ENCODE results near the gene CCDC187. TPM values are rescaled to one million over a fixed set of nuclear protein-coding genes. Genes with fewer than 3 reads are reported as not detected.

CCDC187 gene
- total RNA-seq, 2 donors from 2014 or later = 0.04 to 0.09 TPM

GRCh38 chr9:136213733-136214132, 90.2 kb downstream of the CCDC187 start:
- no peaks in the 10 kb centered on the region for H3K27me3 Mint-ChIP-seq (ENCODE audit: insufficient read depth)
- H3K27ac Mint-ChIP-seq = no peak overlapping the region
- Histone ChIP-seq H3K27me3 (ENCODE audit: control insufficient read depth, insufficient read depth, low read length, poor library complexity, severe bottlenecking) (no peaks in the 10 kb centered on the region), H3K36me3 (ENCODE audit: control insufficient read depth, insufficient read depth, low read length) (peaks cover 24% of the 10 kb centered on the region), H3K27ac (ENCODE audit: low read depth, low read length) (no peak overlapping the region), H3K4me1 (ENCODE audit: control insufficient read depth, insufficient read depth, low read length) (no peaks in the 10 kb centered on the region), H3K9me3 (ENCODE audit: control insufficient read depth, low read length) (peaks cover 10% of the 10 kb centered on the region), H3K4me3 (ENCODE audit: low read length) (no peak overlapping the region), H3K9ac (ENCODE audit: extremely low read depth, low read length, poor library complexity, severe bottlenecking) (no peak overlapping the region)
- no peak for DNase-seq
- H3K4me3 Mint-ChIP-seq = no peak overlapping the region
- 94 to 98% methylated on average over 9 of the region's 9 CpGs for WGBS, 2 experiments (ENCODE audit: insufficient coverage in 1 of 2, insufficient read length in 1 of 2)
- no peaks in the 10 kb centered on the region for H3K4me1 Mint-ChIP-seq
- TF ChIP-seq CTCF (conservative IDR thresholded peaks at IDR 0.05) = no peak
- H3K9me3 Mint-ChIP-seq = peaks cover 3% of the 10 kb centered on the region
- H3K36me3 Mint-ChIP-seq (ENCODE audit: low read depth) = peaks cover 38% of the 10 kb centered on the region

GRCh38 chr9:136212345-136212950, 91.4 kb downstream of the CCDC187 start:
- peaks cover 24% of the 10 kb centered on the region for H3K36me3 ChIP-seq (ENCODE audit: control insufficient read depth, insufficient read depth, low read length)
- no peak for DNase-seq
- TF ChIP-seq CTCF (conservative IDR thresholded peaks at IDR 0.05) = no peak
- H3K4me1 ChIP-seq (ENCODE audit: control insufficient read depth, insufficient read depth, low read length) = no peaks in the 10 kb centered on the region
- Mint-ChIP-seq H3K27ac (no peak overlapping the region), H3K4me1 (no peaks in the 10 kb centered on the region), H3K36me3 (ENCODE audit: low read depth) (peaks cover 38% of the 10 kb centered on the region), H3K9me3 (peaks cover 3% of the 10 kb centered on the region), H3K27me3 (ENCODE audit: insufficient read depth) (no peaks in the 10 kb centered on the region), H3K4me3 (no peak overlapping the region)
- WGBS, 2 experiments (ENCODE audit: insufficient coverage in 1 of 2, insufficient read length in 1 of 2) = 95 to 97% methylated on average over 25 to 28 of the region's 28 CpGs
- H3K27ac ChIP-seq (ENCODE audit: low read depth, low read length) = no peak overlapping the region
- no peaks in the 10 kb centered on the region for H3K27me3 ChIP-seq (ENCODE audit: control insufficient read depth, insufficient read depth, low read length, poor library complexity, severe bottlenecking)
- no peak overlapping the region for H3K9ac ChIP-seq (ENCODE audit: extremely low read depth, low read length, poor library complexity, severe bottlenecking)
- no peak overlapping the region for H3K4me3 ChIP-seq (ENCODE audit: low read length)
- H3K9me3 ChIP-seq (ENCODE audit: control insufficient read depth, low read length) = peaks cover 10% of the 10 kb centered on the region

GRCh38 chr9:136211441-136212344, 92.2 kb downstream of the CCDC187 start:
- TF ChIP-seq CTCF (conservative IDR thresholded peaks at IDR 0.05) = no peak
- no peak overlapping the region for H3K9ac ChIP-seq (ENCODE audit: extremely low read depth, low read length, poor library complexity, severe bottlenecking)
- Mint-ChIP-seq H3K27me3 (ENCODE audit: insufficient read depth) (no peaks in the 10 kb centered on the region), H3K9me3 (peaks cover 3% of the 10 kb centered on the region), H3K4me3 (no peak overlapping the region), H3K36me3 (ENCODE audit: low read depth) (peaks cover 41% of the 10 kb centered on the region), H3K4me1 (no peaks in the 10 kb centered on the region), H3K27ac (no peak overlapping the region)
- no peak overlapping the region for H3K4me3 ChIP-seq (ENCODE audit: low read length)
- no peaks in the 10 kb centered on the region for H3K4me1 ChIP-seq (ENCODE audit: control insufficient read depth, insufficient read depth, low read length)
- H3K27ac ChIP-seq (ENCODE audit: low read depth, low read length) = no peak overlapping the region
- H3K36me3 ChIP-seq (ENCODE audit: control insufficient read depth, insufficient read depth, low read length) = peaks cover 24% of the 10 kb centered on the region
- no peaks in the 10 kb centered on the region for H3K27me3 ChIP-seq (ENCODE audit: control insufficient read depth, insufficient read depth, low read length, poor library complexity, severe bottlenecking)
- DNase-seq = no peak
- H3K9me3 ChIP-seq (ENCODE audit: control insufficient read depth, low read length) = peaks cover 10% of the 10 kb centered on the region
- 93 to 96% methylated on average over 24 to 35 of the region's 35 CpGs for WGBS, 2 experiments (ENCODE audit: insufficient coverage in 1 of 2, insufficient read length in 1 of 2)

Data from endodermal cell (in vitro differentiated cells).